ENCODE data around the gene PRKAR2B. TPM values are rescaled to one million over a fixed set of nuclear protein-coding genes. Genes with fewer than 3 reads are reported as not detected.

Gene PRKAR2B
- total and polyA plus RNA-seq, 2 of the 4 experiments (the other 2 are of a cell fraction), result 3.0 to 3.1 TPM

DNA sequence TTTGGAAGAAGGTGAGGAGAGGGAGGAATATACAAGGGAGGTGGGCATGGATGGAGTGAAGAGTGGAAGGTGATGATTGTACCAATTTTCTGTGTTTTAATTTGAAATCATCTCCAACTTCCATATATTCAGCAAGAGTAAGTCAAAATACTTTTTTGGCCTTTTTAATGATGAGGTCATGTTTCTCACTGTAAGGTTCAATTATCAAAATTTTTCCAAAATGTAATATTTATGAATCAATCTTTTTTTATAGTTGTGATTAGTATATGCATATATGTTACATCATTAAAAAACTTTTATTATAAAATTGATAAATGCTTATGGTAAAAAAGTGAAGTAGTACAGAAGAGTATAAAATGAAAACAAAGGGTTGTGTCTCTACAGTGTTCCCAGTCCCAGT is 40.7 kb downstream of the PRKAR2B start:
- no TSS peak for BruUV-seq (replicated peaks)

More for the DNA sequence above, 40.7 kb downstream of the PRKAR2B start:
- Histone ChIP-seq H3K9me1 (ENCODE audit: insufficient read depth, low read length) (no peaks in the 10 kb centered on the region), H3K27me3 (ENCODE audit: control insufficient read depth, insufficient read depth, low read length) (no peaks in the 10 kb centered on the region), H3K79me1 (ENCODE audit: low read depth in 1 of 2, low read length in 2 of 2) (no peaks in the 10 kb centered on the region), H2AK9ac (replicated peaks; ENCODE audit: low read depth, low read length, poor library complexity) (no peak overlapping the region), H2AFZ (replicated peaks; ENCODE audit: low read length, poor library complexity) (no peak overlapping the region), H4K5ac (ENCODE audit: low read depth, low read length) (no peak overlapping the region), H3K4ac (ENCODE audit: low read depth, low read length) (no peak overlapping the region), H3K18ac (ENCODE audit: low read depth, low read length) (no peak overlapping the region), H2BK120ac (ENCODE audit: low read depth, low read length) (no peak overlapping the region), H3K9ac (ENCODE audit: low read depth, low read length) (no peak overlapping the region), H4K20me1 (ENCODE audit: insufficient read depth, low read length) (no peaks in the 10 kb centered on the region), H4K8ac (ENCODE audit: low read depth in 2 of 2, low read length in 2 of 2) (no peak overlapping the region), H3K4me2 (ENCODE audit: low read depth, low read length) (no peak overlapping the region), H3K9me3 (ENCODE audit: control insufficient read depth, insufficient read depth, low read length) (no peaks in the 10 kb centered on the region), H2BK20ac (ENCODE audit: low read depth, low read length) (no peak overlapping the region), H3K4me3 (ENCODE audit: insufficient read depth, low read depth, low read length) (no peak overlapping the region), H2BK5ac (ENCODE audit: low read depth, low read length, poor library complexity, severe bottlenecking) (no peak overlapping the region), H4K91ac (ENCODE audit: insufficient read depth, low read depth, low read length) (no peak overlapping the region), H3K14ac (replicated peaks; ENCODE audit: low read depth, low read length) (no peak overlapping the region), H3K23ac (ENCODE audit: low read depth, low read length) (no peak overlapping the region), H2AK5ac (ENCODE audit: low read depth, low read length) (no peak overlapping the region), H3K56ac (ENCODE audit: extremely low read depth, insufficient read depth, low read length) (no peak overlapping the region), H2BK15ac (ENCODE audit: low read depth, low read length) (no peak overlapping the region), H3K36me3 (ENCODE audit: control insufficient read depth, insufficient read depth, low read length) (no peaks in the 10 kb centered on the region), H3K27ac (ENCODE audit: insufficient read depth, low read length) (no peak overlapping the region), H3K4me1 (ENCODE audit: control insufficient read depth, insufficient read depth, low read length) (no peaks in the 10 kb centered on the region)
- dilution Hi-C loops (cut with HindIII; ENCODE audit: low sequenced_read_pairs, unreplicated experiment), result no loop called here
- CTCF ChIA-PET, result no interaction called here
- in situ Hi-C loops (cut with MboI; ENCODE audit: low sequenced_read_pairs), result no loop called here
- ATAC-seq (ENCODE audit: low read depth) (no peak), DNase-seq (no peak)
- TF ChIP-seq SMC3 (IDR thresholded peaks at IDR 0.05; ENCODE audit: low read depth, low read length) (no peak), BHLHE40 (IDR thresholded peaks at IDR 0.05; ENCODE audit: low read depth, low read length) (no peak)
- POLR2A ChIA-PET (ENCODE audit: unreplicated experiment), result no interaction called here
- intact Hi-C loops (cut with micrococcal nuclease), result no loop called here

Data from IMR-90 (cell line).